GM10248 (cell line): Measurements from ENCODE around the gene DIP2C.

Source experiments
- CTCF ChIA-PET: fragments of 300-600 bp; sonication (Branson Sonifier 250); formaldehyde crosslinking; extraction: SDS; loops from one replicate; lab custom pipeline; 2021; ENCODE audit warnings: antibody characterized with exemption; lab: Yijun Ruan, JAX
- POLR2A ChIA-PET: fragments of 350-650 bp; sonication (Branson Sonifier 250); formaldehyde crosslinking; extraction: SDS; loops from one replicate; lab custom pipeline; 2020; ENCODE audit warnings: antibody characterized with exemption; lab: Yijun Ruan, JAX
- DNase-seq: peaks from one replicate; pipeline ENCODE4 v3.0.0; 2012; ENCODE audit errors: extremely low spot score
- TF ChIP-seq, protein P1 (sequence below): IDR thresholded peaks from 2 replicates; pipeline ENCODE4 v1.5.1; 2012; ENCODE audit warnings: mild to moderate bottlenecking, low read depth; ENCODE audit errors: extremely low read depth, missing control alignments, control extremely low read depth

DIP2C gene

DNA sequence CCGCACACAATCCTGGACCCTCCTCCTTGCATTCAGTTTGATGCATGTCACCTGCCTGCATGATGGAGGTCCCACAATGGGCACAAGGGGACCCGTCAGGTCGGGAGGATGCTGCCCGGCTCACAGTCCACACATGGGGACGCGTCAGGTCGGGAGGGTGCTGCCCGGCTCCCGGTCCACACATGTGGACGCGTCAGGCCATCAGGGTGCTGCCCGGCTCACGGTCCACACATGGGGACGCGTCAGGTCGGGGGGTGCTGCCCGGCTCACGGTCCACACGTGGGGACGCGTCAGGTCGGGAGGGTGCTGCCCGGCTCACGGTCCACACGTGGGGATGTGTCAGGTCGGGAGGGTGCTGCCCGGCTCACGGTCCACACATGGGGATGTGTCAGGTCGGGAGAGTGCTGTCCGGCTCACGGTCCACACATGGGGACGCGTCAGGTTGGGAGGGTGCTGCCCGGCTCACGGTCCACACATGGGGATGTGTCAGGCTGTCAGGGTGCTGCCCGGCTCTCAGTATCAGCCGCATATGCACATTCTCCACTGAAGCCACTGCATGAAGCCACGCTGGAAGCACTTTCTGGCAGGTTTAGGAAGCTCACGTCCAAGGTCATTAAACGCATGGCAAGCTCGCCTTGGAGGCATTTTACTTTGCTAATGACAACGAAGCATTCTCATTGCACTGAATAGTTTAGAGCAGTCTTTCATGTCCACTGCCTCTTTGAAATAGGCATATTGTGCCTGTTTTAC lies 50.3 kb downstream of the DIP2C start:
- ChIA-PET CTCF (no interaction called here), POLR2A (no interaction called here)

DNA sequence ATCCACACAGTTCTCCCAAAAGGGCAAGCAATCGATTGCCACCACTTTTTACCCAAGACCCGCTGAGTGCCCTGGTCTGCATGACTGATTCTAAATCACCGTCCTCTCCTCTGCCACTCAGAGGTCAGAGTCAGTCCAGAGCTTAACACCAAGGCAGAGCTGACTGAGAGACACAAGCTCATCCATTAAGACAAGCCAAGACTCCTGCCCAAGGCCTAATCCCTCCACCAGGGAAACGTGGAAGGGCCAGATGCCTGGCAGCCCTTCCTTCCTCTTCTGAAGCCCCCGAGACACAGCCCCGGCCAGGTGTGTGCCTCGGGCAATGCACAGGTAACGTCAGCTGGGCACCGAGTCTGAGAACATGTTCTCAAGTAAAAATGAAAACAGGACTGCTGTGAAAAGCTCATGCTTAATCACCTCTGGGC lies 51.7 kb downstream of the DIP2C start:
- ChIA-PET POLR2A (no interaction called here), CTCF (no interaction called here)
- no peak for DNase-seq
- TF ChIP-seq, protein P1, sequence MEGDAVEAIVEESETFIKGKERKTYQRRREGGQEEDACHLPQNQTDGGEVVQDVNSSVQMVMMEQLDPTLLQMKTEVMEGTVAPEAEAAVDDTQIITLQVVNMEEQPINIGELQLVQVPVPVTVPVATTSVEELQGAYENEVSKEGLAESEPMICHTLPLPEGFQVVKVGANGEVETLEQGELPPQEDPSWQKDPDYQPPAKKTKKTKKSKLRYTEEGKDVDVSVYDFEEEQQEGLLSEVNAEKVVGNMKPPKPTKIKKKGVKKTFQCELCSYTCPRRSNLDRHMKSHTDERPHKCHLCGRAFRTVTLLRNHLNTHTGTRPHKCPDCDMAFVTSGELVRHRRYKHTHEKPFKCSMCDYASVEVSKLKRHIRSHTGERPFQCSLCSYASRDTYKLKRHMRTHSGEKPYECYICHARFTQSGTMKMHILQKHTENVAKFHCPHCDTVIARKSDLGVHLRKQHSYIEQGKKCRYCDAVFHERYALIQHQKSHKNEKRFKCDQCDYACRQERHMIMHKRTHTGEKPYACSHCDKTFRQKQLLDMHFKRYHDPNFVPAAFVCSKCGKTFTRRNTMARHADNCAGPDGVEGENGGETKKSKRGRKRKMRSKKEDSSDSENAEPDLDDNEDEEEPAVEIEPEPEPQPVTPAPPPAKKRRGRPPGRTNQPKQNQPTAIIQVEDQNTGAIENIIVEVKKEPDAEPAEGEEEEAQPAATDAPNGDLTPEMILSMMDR, result no peak

More for the DNA sequence above, 50.3 kb downstream of the DIP2C start:
- no peak for DNase-seq
- TF ChIP-seq, protein P1, result no peak

DNA sequence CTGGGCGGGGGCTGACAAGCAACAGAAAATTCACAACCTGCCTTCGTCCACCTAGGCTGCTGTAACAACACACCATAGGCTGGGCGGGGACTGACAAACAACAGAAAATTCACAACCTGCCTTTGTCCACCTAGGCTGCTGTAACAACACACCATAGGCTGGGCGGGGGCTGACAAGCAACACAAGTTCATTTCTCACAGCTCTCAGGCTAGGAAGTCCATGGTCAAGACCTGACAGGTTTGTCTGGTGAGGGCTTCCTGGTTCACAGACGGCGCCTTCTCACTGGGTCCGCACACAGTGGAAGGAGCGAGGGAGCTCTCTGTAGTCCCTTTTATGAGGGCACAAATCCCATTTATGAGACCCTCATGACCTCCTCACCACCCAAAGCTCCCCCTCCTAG lies 52.2 kb downstream of the DIP2C start:
- TF ChIP-seq, protein P1, result no peak
- ChIA-PET POLR2A (no interaction called here), CTCF (no interaction called here)

DNA sequence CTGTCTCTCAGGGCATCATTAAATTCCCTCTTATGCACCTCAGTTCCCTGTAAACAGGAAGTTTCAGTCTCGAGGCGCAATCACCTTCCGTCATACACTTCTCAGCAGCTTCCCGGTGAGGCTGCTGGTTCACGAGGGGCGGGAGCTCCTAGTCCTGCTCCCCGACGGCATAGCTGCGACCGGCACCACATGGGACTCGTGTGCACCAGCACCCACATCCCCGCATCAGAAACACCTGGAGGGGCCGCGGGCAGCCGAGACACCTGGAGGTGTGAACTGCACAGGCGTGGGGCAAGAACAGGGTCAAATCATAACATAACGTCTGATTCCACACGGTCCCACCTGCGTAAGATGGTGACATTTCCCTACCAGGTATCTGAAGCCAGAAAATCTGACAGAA lies 52.7 kb downstream of the DIP2C start:
- ChIA-PET CTCF (no interaction called here), POLR2A (no interaction called here)

More for the DNA sequence above, 52.2 kb downstream of the DIP2C start:
- DNase-seq, result no peak

DNA sequence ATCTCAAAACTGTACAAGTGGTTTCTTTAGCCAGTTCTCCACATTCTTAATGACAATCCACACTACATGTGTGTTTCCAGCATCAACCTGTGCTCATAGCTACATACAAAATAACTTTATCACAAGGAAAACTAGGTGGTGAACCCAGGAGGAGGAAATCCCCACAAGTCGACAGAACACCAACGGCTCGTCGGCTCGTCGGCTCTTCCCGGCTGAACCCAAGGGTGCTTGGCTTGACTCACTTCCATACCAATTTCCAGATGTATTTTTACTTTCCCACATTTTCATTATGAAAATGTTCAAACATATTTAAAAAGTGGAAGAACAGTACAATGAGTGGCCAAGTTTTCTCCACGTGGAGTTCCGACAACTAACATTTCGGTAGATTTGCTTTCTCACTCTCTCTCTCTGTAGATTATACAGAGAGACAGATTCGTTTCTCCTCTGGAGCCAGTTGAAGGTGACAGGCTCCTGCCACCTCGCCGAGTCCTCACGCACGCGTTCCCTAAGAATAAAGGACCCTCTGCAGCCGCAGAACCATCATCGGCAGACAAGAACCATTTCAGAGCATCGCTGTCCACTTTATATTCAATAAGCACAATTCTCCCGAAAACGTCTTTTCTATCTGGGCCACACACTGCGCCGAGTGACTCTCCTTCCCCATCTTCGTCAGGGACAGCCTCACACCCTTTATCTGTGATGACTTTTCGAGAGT lies 53.3 kb downstream of the DIP2C start:
- no peak for DNase-seq
- ChIA-PET POLR2A (no interaction called here), CTCF (no interaction called here)
- TF ChIP-seq, protein P1, result no peak

More for the DNA sequence above, 52.7 kb downstream of the DIP2C start:
- TF ChIP-seq, protein P1, result no peak
- no peak for DNase-seq

DNA sequence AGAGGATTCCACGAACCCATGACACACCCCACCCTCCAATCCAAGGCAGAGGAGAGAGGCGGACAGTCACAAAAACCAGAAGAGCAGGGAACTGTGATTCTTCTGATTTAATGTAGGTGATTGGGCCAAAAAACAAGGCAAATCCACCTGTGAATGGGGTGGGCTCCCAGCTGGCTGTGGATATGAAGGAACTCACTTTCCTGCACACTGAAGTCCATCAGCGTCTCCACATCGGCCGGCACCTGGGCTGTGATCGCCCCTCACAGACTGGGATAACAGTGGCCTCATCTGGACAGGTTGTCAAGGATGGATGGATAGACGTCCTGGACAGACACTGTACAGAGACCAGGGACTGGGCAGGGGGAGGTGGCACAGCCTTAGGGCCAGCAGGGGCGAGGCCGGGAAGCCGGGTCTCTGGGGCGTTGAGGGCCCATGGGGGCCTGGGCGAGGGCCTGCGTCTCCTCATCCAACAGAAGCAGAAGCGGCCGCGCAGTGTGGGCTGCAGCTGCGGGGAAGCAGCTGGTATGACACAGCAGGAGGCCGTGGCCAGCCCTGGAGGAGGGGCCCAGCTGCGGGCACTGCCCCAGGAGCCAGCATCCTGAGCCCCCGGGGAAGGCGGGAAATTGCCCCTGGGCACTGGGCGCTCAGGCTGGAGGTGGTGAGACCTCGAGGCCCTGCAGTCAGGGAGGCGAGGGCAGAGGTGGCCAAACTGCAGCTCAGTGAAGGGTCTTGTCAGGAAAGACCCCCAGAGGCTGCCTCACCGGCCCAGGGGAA lies 54.2 kb downstream of the DIP2C start:
- TF ChIP-seq, protein P1, result no peak
- CTCF ChIA-PET, result no interaction called here
- DNase-seq, result no peak
- POLR2A ChIA-PET, result no interaction called here
